Measurements from ENCODE around the gene ANKRD18A.
"Not testable (repeated sequence)": the region's sequence is repeated elsewhere in the genome, so short reads cannot be mapped to it uniquely, and the experiment has no call there.

DNA sequence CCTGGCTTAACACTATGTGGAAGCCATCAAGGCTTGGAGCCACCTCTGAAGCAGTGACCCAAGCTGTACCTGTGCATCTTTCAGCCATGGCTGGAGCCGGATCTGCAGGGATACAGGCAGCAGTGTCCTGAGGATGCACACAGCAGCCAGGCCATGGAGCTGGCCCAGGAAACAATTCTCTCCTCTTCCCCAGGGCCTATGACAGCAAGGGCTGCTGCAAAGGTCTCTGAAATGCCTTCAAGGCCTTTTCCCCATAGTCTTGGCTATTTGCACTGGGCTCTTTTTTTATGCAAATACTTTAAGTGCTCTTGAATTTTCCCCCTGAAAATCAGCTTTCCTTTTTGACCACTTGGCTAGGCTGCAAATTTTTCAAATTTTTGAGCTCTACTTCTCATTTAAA is 56.5 kb downstream of the ANKRD18A start:
- TF ChIP-seq ZNF83 (CRISPR knock-in tag; IDR thresholded peaks at IDR 0.05; ENCODE audit: borderline replicate concordance); POLR2A (IDR thresholded peaks at IDR 0.05; ENCODE audit: insufficient read depth in 1 of 2, low read depth in 2 of 2, low read length in 2 of 2); TEAD2 (CRISPR knock-in tag; IDR thresholded peaks at IDR 0.05); EP300 (IDR thresholded peaks at IDR 0.05; ENCODE audit: low read depth in 2 of 2, low read length in 2 of 2); EP300 (CRISPR knock-in tag; IDR thresholded peaks at IDR 0.05; ENCODE audit: borderline replicate concordance); RAD21 (CRISPR knock-in tag; IDR thresholded peaks at IDR 0.05); EEA1 (CRISPR knock-in tag; IDR thresholded peaks at IDR 0.05; ENCODE audit: borderline replicate concordance); NFIC (IDR thresholded peaks at IDR 0.05; ENCODE audit: low read length): not testable (repeated sequence)
- TF ChIP-seq, protein P1, sequence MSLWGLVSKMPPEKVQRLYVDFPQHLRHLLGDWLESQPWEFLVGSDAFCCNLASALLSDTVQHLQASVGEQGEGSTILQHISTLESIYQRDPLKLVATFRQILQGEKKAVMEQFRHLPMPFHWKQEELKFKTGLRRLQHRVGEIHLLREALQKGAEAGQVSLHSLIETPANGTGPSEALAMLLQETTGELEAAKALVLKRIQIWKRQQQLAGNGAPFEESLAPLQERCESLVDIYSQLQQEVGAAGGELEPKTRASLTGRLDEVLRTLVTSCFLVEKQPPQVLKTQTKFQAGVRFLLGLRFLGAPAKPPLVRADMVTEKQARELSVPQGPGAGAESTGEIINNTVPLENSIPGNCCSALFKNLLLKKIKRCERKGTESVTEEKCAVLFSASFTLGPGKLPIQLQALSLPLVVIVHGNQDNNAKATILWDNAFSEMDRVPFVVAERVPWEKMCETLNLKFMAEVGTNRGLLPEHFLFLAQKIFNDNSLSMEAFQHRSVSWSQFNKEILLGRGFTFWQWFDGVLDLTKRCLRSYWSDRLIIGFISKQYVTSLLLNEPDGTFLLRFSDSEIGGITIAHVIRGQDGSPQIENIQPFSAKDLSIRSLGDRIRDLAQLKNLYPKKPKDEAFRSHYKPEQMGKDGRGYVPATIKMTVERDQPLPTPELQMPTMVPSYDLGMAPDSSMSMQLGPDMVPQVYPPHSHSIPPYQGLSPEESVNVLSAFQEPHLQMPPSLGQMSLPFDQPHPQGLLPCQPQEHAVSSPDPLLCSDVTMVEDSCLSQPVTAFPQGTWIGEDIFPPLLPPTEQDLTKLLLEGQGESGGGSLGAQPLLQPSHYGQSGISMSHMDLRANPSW (CRISPR knock-in tag; IDR thresholded peaks at IDR 0.05; ENCODE audit: borderline replicate concordance) = not testable (repeated sequence)
